Hepatic stellate cell (primary cell): ENCODE measurements around the gene CTSA.
"Not testable (repeated sequence)": the region's sequence is repeated elsewhere in the genome, so short reads cannot be mapped to it uniquely, and the experiment has no call there.

Experiments used
- DNase-seq: peaks from one replicate; pipeline ENCODE4 v3.0.0; 2011; ENCODE audit warnings: low spot score

Gene CTSA

GRCh38 chr20:45918182-45918737, 27.1 kb downstream of the CTSA start:
- no peak for DNase-seq

- DNase-seq = no peak
Observed at GRCh38 chr20:45918779-45919537, 27.8 kb downstream of the CTSA start.

GRCh38 chr20:45919542-45920399, 28.6 kb downstream of the CTSA start:
- no peak for DNase-seq

GRCh38 chr20:45920462-45921336, 29.6 kb downstream of the CTSA start:
- DNase-seq = no peak

- no peak for DNase-seq
Observed at GRCh38 chr20:45921337-45922189, 30.4 kb downstream of the CTSA start.

- DNase-seq = peak; percentile 61
Observed at GRCh38 chr20:45924391-45925261, 33.5 kb downstream of the CTSA start.

GRCh38 chr20:45925821-45926506, 34.8 kb downstream of the CTSA start:
- no peak for DNase-seq

GRCh38 chr20:45926731-45927070, 35.6 kb downstream of the CTSA start:
- DNase-seq = no peak

- no peak for DNase-seq
Observed at GRCh38 chr20:45927071-45927878, 36.1 kb downstream of the CTSA start.

- DNase-seq = not testable (repeated sequence)
Observed at GRCh38 chr20:45931680-45932079, 40.5 kb downstream of the CTSA start.

- DNase-seq = peak; percentile 83
Observed at GRCh38 chr20:45933266-45934045, 42.3 kb downstream of the CTSA start.

- no peak for DNase-seq
Observed at GRCh38 chr20:45934046-45934585, 43.0 kb downstream of the CTSA start.

GRCh38 chr20:45934586-45935415, 43.7 kb downstream of the CTSA start, which contains the start of gene PCIF1:
Gene PCIF1, plus strand, starts transcription at chr20:45934683. Its CDS starts 4,317 bp downstream, at chr20:45939000.
- DNase-seq = peak; percentile 100

GRCh38 chr20:45935416-45936046, 44.4 kb downstream of the CTSA start:
- DNase-seq = no peak

GRCh38 chr20:45937765-45938164, 46.6 kb downstream of the CTSA start:
- no peak for DNase-seq
